Fibroblast of skin of right biceps (primary cell): Measurements from ENCODE around the gene H2BK1.

Source experiments
- DNase-seq: peaks from one replicate; pipeline ENCODE4 v3.0.0-alpha.2; 2013

Gene H2BK1

DNA sequence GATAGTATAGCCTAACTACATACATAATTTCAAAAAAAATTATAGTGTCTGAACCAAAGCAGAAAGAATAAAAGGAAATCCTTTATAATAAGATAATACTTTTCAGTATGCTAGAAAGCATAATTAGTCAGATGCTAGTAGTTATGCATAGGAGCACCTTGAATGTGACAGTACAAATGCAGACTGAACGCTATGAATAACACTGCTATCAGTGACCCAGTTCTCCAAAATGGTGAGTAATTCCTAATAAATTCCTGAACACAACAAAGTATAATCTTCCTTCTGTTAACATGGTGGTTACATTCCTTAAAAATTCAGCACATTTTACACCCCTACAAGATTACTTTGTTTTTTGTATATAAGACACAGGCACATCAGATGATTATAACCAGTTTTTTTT lies 20.8 kb upstream of the H2BK1 start:
- no peak for DNase-seq

DNA sequence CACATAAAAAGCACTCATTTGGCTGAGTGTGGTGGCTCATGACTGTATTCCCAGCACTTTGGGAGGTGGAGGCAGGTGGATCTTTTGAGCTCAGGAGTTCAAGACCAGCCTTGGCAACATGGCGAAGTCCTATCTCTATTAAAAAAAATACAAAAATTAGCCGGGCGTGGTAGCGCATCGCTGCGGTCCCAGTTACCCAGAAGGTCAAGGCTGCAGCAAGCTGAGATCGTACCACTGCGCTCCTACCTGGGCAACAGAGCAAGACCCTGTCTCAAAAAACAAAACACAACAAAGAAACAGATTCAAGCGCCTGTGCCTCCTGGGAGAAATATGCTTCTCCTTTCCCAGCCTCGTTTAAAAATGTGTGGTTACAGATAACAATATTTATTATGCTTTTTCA lies 19.0 kb upstream of the H2BK1 start:
- no peak for DNase-seq

DNA sequence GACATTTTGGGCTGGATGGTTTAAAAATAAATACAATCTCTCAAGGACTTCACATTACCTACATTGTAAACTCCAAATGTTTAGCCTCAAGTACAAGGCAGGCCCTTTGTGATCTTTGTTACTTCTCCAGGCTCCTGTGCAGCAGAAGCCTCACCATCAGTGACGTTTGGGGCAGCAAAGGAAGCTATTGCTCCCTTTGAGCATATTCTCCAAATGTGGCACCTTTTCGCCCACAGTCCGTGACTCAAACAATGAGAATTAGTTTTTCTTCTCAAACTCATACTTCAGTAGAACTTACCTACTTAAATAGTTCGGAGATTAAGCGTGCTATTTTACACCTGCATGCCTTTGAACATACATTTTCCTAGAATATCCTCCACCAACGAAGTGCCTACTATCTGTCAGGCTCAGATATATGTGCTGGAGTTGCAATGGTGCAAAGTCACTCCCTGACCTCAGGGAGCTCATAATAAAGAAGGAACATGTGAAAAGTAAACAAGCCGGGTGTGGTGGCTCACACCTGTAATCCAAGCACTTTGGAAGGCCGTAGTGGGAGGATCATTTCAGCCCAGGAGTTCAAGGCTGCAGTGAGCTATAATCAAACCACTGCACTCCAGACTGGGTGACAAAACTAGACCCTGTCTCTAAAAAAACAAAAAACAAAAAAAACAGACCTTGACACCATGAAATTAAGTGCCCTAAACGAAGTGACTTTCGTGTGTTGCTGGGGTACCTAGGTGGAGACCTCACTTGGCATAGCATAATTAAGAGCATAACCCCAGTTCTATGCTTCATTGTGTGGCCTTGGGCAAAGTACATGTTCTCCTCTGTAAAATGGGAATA lies 18.0 kb upstream of the H2BK1 start:
- DNase-seq = no peak

DNA sequence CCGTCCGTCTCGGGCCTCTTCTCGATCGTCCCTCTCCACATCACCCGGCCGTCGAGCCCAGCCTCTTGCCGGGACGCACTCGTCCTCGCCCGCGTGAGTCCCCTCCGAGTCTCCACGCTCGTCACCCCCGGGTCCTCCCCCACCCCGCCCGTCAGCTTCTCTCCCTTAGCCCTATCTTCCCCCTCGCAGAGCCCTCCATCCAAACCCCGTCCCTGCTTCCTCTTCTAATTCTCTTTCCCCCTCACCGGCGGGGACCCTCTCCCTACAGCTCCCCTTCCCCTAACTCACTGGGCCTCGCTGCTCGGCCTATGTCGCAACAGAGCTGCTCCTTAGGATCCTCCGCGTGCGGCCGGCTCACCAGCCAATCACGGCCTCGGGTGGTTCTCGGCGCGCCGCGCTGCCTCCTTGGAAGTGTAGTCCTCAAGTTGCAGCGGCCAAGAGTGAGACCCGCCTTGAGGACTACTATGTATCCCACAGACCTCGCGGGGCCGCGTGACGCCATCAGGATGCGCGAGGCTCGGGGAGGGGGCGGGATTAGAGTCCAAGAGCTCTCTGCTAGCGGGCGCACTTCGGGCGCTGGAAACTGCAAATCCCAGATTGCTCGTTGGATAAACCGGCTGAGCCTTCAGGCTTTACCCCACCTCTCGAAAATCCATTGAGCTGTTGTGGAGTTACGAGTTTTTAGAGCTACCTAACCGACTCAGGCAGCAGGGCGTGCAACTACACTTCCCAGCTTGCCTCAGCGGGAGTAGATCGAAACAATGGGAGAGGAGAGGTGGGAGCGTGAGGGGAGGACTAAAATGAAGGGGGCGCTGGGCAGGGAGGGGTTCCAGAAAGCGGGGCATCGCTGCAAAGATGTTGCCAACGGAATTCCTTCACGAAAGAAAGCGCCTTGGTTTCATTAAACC lies 16.8 kb upstream of the H2BK1 start, which contains the start of gene ABCF2:
ABCF2 (minus strand) TSS at position 331 of the 908 bp plus-strand sequence. CDS start 747 bp downstream, outside the sequence.
- peak; percentile 99 for DNase-seq

DNA sequence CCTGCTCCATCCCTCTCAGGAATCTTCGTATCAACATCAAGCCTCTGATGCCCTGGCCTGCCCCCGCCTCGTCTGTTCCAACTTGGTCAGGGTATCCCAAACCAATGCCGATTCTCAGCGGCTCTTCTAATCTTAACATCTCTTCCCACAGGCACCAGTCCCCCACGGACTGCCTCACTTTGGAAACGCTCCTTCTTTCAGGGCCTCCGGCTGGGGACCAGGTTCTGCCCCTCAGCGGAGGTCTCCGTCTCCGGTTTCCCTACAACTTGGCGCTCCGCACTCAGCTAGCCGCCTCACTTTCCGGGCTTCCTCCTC lies 16.2 kb upstream of the H2BK1 start:
- no peak for DNase-seq

DNA sequence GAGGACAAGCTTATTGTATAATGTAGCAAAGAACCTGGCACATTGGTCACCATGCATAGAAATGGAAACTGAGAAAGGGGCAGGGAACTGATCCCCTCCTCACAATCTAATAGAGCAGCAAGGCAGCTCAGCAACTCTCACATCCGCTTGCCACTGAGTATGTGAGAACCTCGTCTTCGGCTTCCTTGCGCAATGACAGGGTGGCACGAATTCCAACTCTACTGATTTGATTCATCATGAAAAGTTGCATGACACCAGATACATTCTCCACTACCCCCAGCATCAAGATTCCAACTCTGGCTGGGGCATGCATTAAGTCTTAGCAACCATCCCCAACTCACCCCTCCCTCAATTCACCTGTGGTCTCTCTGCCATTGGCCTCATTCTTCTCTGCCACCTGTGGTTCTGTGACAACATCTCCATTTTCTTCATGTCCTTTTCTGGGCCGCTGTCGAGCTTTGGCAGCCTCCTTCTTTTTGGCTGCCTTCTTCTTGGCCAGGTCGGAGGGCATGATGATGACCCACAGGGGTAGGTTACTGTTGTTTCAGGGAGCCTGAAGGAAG lies 15.7 kb upstream of the H2BK1 start:
- no peak for DNase-seq

DNA sequence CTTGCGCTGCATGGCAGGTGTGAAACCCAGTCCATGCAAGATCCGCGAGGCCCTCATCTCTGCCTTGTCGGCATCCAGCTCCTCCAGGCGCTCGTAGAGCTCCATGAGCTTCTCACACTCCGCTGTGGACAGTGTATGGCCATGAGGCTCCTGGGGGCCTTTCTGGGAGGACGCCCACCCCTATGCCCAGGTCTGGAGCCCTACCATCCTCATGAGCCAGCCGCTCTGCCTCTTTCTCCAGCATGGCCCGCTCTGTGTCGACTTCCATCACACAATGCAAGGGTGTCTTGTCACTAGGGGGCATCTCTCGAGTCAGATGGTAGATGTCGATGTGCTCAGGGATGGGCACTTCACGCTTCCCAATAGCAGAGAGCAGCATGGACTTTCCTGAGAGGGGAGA lies 13.4 kb upstream of the H2BK1 start:
- no peak for DNase-seq

DNA sequence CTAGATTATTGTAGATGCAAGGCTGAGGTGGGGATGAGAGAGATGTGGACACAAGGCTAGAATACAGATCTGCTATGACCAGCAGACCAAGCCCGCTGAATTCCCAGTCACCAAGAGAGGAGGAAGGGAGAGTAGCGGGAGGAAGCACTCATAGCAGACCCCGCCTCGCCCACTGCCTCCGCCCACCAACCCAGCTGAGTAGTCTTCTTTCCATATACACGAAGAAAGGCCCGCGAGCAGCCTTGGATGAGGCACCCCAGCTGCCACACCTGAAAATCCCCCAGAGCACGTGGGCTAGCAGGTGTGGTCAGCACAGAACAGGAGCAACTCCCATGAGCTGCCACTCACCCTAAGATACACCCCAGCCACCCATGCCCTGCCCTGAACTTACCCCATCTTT lies 7.9 kb upstream of the H2BK1 start:
- no peak for DNase-seq

DNA sequence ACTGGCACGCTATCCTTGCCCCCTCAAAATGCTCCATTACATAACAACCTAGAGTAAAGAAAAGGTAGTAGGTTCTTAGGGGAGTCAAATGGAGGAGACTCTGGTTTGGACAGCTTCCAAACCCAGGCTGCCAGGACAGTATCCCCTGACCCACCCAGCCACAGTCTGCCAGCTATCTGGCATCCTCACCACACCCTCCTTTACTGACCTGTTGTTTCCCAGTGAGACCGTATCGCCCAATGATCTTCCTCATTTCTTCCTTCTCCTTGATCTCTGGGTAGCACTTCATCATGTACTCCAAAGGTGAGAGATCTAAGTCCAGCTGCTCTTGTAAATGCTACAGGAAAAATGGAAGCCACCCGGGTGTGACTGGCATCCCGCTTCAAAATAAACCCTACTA lies 5.1 kb upstream of the H2BK1 start:
- DNase-seq = no peak

DNA sequence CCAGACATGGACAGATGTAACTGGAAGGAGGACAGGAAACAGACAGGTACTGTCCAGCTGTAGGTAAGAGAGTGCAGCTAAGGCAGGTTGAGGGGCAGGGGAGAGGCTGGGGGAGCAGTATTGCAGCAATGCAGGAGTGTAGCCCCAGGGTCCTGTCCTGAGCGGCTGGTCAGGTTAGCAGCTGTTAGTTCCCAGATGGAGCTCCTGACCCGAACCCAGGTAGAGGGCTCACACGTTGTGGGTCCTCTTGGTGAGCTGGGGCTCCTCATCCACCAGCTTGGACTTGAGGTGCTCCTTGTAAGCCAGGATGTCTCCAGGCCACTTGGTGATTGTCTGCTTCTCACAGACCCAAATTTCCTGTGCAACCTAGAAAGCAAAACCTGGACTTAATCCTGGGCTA lies 3.5 kb upstream of the H2BK1 start:
- no peak for DNase-seq

DNA sequence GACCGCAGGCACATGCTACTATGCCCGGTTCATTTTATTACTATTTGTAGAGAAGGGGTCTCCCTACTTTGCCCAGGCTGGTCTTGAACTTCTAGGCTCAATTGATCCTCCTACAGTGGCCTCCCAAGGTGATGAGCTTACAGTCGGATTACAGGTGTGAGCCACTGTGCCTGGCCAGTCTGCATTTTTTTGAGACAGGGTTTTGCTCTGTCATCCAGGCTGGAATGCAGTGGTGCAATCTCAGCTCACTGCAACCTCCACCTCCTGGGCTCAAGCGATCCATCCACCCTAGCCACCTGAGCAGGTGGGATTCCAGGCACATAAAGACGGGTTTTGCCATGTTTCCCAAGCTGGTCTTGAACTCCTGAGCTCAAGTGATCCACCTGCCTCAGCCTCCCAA lies 2.3 kb upstream of the H2BK1 start:
- no peak for DNase-seq

DNA sequence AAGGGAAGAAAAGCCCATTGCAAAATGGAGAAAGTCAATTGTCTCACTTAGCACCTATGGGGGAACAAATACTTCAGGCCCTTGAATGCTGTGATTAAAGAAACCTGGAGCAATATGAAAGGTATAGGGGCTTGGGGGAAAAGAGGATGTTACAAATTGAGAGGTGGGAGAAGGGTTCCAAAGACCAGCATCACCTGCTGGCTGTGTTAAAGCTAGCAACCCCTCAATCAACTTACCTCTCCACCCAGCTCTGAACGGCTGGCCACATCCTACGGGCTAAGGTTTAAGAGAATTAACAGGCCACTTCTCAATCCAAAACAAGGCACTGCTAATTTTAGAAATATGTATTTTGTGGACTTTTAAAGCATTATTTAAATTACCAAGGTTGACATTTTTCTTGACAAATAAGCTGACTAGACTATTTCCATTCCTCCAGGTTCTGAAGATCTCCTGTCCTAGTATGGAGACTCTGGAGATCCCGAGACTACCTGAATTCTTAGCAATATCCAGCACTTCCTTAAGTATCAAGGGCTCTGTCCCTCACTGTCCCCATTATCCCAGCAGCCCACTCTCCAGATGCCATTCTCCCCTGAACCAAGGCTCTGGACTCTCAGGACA lies 976 bp upstream of the H2BK1 start:
- DNase-seq = no peak

DNA sequence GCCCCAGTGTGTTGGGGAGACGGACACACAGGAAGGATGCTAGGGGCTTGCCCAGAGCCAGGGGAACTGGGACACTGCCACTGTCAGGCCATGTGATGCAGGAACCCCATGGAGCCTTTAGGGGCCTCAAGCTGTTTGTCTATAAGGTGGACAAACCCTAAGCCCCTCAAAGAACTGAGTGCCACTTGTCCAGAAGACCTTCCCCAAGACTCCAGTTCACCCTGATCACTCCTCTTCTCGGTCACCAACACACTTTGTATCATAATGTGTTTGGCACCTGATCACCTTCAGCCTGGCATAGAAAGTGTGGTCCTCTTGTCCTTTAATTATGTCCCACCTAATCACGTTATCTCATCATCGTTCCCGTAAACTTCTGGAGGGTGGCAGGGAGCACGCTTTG lies 700 bp downstream of the H2BK1 start:
- no peak for DNase-seq

DNA sequence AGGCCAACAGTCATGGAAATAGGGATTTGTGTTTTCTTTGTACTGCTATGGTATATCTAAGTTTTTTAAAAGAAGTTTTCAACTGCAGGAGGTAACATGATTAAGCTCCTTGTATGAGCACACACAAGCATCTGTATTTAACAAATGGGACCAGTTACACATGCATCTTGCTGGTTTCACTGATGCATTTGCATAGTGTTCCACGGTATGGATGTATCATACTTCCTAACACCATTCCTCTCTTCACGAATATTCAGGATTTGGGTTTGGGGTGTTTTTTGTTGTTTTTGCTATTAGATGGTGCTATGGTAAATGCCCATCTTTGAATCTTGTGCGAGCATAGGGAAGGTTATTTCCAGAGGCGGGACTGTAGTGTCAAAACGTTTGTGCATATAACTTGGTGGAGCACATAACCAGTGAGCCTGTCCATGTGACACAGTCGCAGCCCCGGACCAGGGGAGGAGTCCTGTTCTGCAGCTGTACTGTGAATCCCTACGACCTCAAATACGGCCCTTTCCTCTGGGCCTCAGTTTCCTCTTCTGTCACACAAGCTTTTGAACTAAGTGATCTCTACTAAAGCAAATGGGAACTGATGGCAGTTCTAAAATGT lies 1.9 kb downstream of the H2BK1 start:
- no peak for DNase-seq

DNA sequence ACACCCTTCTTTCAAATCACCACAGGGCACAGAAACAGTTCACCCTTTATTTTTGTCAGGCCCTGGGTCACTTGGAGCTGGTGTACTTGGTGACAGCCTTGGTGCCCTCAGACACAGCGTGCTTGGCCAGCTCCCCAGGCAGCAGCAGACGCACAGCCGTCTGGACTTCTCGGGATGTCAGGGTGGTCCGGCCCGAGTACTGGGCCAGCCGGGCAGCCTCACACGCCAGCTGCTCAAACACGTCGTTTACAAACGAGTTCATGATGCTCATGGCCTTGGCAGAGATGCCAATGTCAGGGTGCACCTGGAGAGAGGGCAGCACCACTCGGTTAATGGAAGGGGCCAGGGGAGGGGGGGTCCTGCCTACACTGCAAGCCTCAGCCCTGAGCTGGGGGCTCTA lies 2.5 kb downstream of the H2BK1 start:
- no peak for DNase-seq

DNA sequence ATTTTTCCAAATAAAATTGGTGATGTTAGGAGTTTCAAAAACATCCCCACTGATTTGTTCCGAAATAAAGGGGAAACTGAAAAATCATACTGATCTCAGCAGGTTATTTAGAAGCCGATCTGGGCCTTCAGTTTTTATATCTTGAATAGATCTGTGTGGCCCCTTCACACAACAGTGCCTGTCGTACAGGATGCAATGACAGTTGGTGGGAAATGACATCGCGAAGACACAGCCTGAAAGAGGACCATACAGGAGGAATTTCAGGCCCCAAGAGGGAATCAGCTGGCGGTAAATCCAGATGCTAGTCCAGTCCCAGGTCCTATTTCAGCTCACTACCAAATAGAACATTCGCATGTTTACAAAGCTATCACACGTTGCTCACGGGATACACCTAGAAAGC lies 3.0 kb downstream of the H2BK1 start:
- no peak for DNase-seq

DNA sequence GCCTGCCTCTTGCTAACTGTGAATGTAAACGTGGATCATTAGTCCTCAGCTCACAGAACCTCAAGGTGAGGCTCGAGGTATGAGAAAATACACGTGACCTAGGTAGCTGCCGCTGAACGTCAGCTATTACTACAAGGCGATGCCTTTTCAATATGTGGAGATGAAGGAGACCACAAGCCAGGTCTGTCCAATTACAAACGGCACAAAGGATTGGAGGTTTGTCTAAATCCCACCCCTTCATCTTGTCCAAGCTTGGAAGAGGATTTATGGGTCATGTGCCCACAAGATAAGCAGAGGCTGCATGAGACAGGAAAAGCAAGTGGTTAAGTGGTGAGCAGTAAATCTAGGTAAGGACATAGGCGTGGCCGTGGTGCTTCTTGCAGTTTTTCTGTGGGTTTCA lies 3.4 kb downstream of the H2BK1 start:
- no peak for DNase-seq

DNA sequence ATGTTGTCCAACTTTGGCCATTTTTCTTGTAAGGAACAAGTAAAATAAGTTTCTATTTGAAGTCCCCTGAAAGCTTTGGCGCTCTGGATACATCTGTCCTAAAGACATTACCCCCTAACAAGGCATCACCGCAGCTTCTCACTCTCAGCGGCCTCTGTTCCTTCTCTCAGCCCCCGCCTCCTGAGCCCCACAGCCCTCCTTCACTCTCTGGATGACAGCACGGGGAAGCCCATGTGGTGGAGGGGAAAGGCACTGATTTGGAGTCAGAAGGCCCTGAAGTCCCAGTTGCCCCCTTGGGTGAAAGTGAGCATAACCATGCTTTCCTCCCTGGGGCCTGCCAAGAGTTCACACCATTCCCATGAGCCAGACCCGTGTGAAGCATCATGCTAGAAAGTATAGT lies 4.6 kb downstream of the H2BK1 start:
- no peak for DNase-seq

DNA sequence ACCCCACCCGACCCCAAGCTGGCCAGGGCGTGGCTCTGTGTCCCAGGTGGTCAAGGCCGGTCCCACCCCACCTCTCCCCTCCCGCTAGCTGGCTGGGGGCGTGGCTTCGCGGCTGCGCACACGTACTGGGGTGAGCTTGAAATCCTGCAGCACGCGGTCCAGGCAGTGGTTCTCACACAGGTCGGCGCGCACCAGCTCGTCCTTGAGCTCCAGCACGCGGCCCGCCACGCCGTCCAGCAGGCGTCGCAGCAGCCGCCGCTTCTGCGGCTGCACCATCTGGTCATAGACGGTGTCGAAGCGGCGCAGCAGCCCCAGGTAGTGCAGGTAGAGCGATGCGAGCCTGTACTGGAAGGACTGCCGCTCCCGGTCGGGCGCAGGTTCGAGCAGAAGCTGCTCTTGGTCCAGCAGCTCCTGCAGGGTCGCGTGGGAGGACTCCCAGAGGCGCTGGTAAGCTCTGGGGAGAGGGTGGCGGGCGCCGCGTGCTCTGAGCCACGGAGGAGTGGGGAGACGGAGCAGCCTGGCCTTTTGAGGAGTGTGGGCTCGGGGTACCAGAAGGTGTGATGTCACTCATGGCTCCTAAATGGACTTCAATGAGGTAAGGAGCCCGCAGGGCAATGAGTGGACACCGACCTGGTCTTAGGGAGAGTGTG lies 5.8 kb downstream of the H2BK1 start:
- no peak for DNase-seq

DNA sequence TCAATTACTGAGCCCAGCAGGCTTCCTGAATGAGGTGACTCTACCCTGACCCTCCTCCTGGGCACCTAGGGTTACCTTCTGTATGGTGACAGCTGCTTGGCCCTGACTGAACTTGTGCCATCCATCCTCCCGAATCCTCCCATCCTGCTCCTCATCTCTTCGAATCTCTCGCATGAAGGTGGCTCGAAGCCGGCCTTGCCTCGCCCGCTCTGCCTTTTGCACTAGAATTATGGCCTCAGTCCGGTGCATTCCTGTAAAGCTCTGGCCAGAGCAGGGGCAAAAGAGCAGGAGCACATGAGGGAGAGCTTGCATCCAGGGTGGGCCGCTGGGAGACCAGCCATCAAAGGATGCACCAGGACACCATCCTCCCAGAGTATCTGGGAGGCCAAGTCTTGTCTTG lies 7.5 kb downstream of the H2BK1 start:
- DNase-seq = no peak

DNA sequence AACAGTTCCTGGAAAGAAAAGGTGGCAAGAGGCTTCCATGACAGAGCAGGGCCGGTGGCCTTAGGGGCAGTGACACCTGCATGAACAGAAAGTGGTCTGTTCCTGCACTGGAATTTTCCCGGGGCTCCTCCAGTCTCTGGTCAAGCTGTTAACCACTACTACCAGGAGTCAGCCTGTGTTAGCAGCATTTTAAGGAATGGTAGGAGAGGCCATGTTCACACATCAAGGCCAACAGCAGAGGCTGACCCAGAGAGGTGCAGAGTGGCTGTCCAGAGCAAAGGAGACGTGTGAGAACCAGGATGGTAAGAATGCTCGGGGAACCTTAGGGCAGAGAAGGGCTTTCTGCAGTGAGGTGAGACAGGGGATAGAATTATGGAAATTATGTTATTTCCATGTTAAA lies 8.5 kb downstream of the H2BK1 start:
- DNase-seq = no peak

DNA sequence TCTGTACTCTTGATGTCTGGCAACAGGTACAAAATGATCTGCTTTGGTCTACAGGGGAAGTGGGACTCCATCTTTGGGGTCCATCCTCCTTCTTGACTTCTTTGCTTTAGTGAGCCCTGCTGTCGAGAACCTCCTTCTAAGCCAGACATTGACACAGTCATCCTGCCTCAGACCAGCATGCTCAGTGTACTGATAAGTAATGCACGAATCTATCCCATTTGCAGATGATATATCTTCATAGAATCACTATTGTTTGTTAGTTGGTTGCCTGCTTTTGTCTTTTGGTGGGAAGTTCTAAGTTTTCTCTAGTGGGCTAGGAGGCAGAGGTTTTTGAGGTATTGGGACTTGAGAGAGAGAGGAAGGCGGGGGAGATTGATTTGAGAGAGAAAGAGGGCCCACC lies 8.9 kb downstream of the H2BK1 start:
- DNase-seq = no peak
